ENCODE data around the gene ENGASE. TPM values are rescaled to one million over a fixed set of nuclear protein-coding genes. Genes with fewer than 3 reads are reported as not detected.
"Not testable (repeated sequence)": the region's sequence is repeated elsewhere in the genome, so short reads cannot be mapped to it uniquely, and the experiment has no call there.

Gene ENGASE
- total RNA-seq, 1 donor from 2014 or later: 19.8 TPM

- no peak for DNase-seq (ENCODE audit: extremely low read depth, low read depth, low spot score)
Observed at GRCh38 chr17:79050551-79050950, 24.1 kb upstream of the ENGASE start.

- DNase-seq (ENCODE audit: extremely low read depth, low read depth, low spot score): no peak
Observed at GRCh38 chr17:79051306-79051705, 23.3 kb upstream of the ENGASE start.

GRCh38 chr17:79052131-79052530 lies 22.5 kb upstream of the ENGASE start:
- no peak for DNase-seq (ENCODE audit: extremely low read depth, low read depth, low spot score)

- no peak for DNase-seq (ENCODE audit: extremely low read depth, low read depth, low spot score)
Observed at GRCh38 chr17:79053251-79053925, 21.2 kb upstream of the ENGASE start.

GRCh38 chr17:79054200-79054960 lies 20.2 kb upstream of the ENGASE start:
- DNase-seq (ENCODE audit: extremely low read depth, low read depth, low spot score): no peak

- no peak for DNase-seq (ENCODE audit: extremely low read depth, low read depth, low spot score)
Observed at GRCh38 chr17:79055197-79055596, 19.4 kb upstream of the ENGASE start.

GRCh38 chr17:79057737-79058385 lies 16.8 kb upstream of the ENGASE start:
- DNase-seq (ENCODE audit: extremely low read depth, low read depth, low spot score): no peak

GRCh38 chr17:79062691-79063090 lies 11.9 kb upstream of the ENGASE start:
- DNase-seq (ENCODE audit: extremely low read depth, low read depth, low spot score): no peak

- DNase-seq (ENCODE audit: extremely low read depth, low read depth, low spot score): no peak
Observed at GRCh38 chr17:79064026-79064425, 10.6 kb upstream of the ENGASE start.

- DNase-seq (ENCODE audit: extremely low read depth, low read depth, low spot score): no peak
Observed at GRCh38 chr17:79065105-79065670, 9.4 kb upstream of the ENGASE start.

- no peak for DNase-seq (ENCODE audit: extremely low read depth, low read depth, low spot score)
Observed at GRCh38 chr17:79066963-79067362, 7.7 kb upstream of the ENGASE start.

GRCh38 chr17:79070266-79070880 lies 4.3 kb upstream of the ENGASE start:
- DNase-seq (ENCODE audit: extremely low read depth, low read depth, low spot score): no peak

GRCh38 chr17:79071161-79071740 lies 3.4 kb upstream of the ENGASE start:
- DNase-seq (ENCODE audit: extremely low read depth, low read depth, low spot score): no peak

GRCh38 chr17:79072544-79072943 lies 2.1 kb upstream of the ENGASE start:
- no peak for DNase-seq (ENCODE audit: extremely low read depth, low read depth, low spot score)

GRCh38 chr17:79073016-79073705 lies 1.5 kb upstream of the ENGASE start:
- DNase-seq (ENCODE audit: extremely low read depth, low read depth, low spot score): no peak

GRCh38 chr17:79073706-79074088 lies 927 bp upstream of the ENGASE start:
- no peak for DNase-seq (ENCODE audit: extremely low read depth, low read depth, low spot score)

- not testable (repeated sequence) for DNase-seq (ENCODE audit: extremely low read depth, low read depth, low spot score)
Observed at GRCh38 chr17:79074121-79074648, 439 bp upstream of the ENGASE start.

GRCh38 chr17:79075446-79075750 lies 774 bp downstream of the ENGASE start:
- DNase-seq (ENCODE audit: extremely low read depth, low read depth, low spot score): no peak

GRCh38 chr17:79075861-79076406 lies 1.3 kb downstream of the ENGASE start:
- no peak for DNase-seq (ENCODE audit: extremely low read depth, low read depth, low spot score)

- DNase-seq (ENCODE audit: extremely low read depth, low read depth, low spot score): no peak
Observed at GRCh38 chr17:79077587-79077986, 3.0 kb downstream of the ENGASE start.

Measured in glomerular endothelial cell (primary cell).